Skeletal muscle satellite cell (primary cell): ENCODE results near the gene IL17B.

Experiments used
- H3K27me3 ChIP-seq: 2 replicates; pipeline ENCODE4 v1.7.0; 2013; ENCODE audit warnings: low read length; ENCODE audit not compliant: control insufficient read depth, insufficient read depth
- H3K36me3 ChIP-seq: 2 replicates; pipeline ENCODE4 v1.7.0; 2013; ENCODE audit warnings: mild to moderate bottlenecking, control low read depth, low read length; ENCODE audit not compliant: insufficient read depth
- H3K4me1 ChIP-seq: 2 replicates; pipeline ENCODE4 v1.7.0; 2013; ENCODE audit warnings: low read length; ENCODE audit not compliant: control insufficient read depth, insufficient read depth
- H3K4me2 ChIP-seq: 2 replicates; pipeline ENCODE4 v1.7.0; 2013; ENCODE audit warnings: mild to moderate bottlenecking, low read length
- H3K4me3 ChIP-seq: 2 replicates; pipeline ENCODE4 v1.7.0; 2013; ENCODE audit warnings: low read length
- H3K9ac ChIP-seq: 2 replicates; pipeline ENCODE4 v1.7.0; 2013; ENCODE audit warnings: mild to moderate bottlenecking, low read depth, low read length, moderate library complexity
- H3K9me3 ChIP-seq: replicated peaks from 2 replicates; pipeline ENCODE4 v1.7.0; 2013; ENCODE audit warnings: mild to moderate bottlenecking, control low read depth, low read length

The IL17B gene

DNA sequence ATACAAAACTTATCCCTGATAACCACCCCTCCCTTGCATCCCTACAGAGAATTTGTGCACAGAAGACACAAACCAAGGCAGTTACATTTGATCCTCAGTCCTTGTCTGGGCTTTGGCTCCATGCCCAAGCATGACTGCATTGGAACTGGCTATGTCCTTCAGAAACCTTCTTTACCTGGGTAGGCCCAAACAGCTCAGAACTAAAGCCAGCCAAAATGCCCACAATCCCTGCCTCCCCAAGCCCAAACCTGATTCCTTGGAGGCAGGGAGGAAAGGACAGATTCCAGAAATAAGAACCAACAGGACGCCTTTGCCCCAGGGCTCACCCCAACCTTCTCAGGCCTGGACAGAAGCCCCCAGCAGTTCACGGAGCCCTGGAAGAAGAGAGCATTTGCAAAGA lies 8.2 kb downstream of the IL17B start:
- Histone ChIP-seq H3K9ac (no peak overlapping the region), H3K4me3 (no peak overlapping the region), H3K36me3 (no peaks in the 10 kb centered on the region), H3K27me3 (peaks cover 7% of the 10 kb centered on the region), H3K4me2 (no peak overlapping the region), H3K9me3 (no peaks in the 10 kb centered on the region), H3K4me1 (no peaks in the 10 kb centered on the region)

DNA sequence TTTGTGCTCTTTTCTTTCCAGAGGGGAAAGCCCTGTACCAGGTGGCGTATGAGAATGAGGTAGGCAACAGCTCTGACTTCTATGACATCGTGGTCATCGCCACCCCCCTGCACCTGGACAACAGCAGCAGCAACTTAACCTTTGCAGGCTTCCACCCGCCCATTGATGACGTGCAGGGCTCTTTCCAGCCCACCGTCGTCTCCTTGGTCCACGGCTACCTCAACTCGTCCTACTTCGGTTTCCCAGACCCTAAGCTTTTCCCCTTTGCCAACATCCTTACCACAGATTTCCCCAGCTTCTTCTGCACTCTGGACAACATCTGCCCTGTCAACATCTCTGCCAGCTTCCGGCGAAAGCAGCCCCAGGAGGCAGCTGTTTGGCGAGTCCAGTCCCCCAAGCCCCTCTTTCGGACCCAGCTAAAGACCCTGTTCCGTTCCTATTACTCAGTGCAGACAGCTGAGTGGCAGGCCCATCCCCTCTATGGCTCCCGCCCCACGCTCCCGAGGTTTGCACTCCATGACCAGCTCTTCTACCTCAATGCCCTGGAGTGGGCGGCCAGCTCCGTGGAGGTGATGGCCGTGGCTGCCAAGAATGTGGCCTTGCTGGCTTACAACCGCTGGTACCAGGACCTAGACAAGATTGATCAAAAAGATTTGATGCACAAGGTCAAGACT lies 11.0 kb downstream of the IL17B start:
- Histone ChIP-seq H3K36me3 (no peaks in the 10 kb centered on the region), H3K9ac (no peak overlapping the region), H3K4me3 (no peak overlapping the region), H3K9me3 (no peaks in the 10 kb centered on the region), H3K27me3 (peaks cover 7% of the 10 kb centered on the region), H3K4me2 (peak overlapping the region; percentile 27), H3K4me1 (no peaks in the 10 kb centered on the region)

DNA sequence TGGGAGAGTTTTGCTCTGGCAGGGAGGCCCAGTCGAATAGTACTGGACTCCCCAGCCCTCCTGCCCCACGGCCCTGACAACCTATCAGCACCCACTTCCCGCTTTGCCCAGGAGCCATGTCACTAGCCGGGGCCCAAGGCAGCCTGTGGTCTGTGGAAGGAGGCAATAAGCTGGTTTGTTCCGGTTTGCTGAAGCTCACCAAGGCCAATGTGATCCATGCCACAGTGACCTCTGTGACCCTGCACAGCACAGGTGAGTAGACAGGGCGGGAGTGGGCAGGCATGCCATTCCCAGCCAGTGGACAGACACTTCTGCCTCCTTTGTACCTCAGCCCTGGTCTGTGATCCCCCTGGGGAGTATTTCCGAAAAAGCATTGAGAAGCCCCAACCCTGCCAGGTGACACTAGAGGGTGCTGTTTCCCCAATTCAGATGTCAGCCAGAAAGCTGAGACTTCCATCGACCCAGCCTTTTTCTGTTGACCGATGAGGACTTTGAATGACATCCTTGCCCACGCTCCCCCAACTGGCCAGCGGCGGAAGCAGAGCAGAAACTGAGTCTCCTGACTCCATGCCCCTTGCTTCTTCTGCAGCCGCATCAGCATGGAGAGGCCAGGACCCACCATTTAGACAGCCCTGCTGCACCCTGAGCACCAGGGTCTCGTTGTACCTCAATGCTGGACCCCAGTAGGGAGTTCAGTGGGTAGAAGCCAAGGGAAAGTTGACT lies 11.7 kb downstream of the IL17B start:
- peak overlapping the region; percentile 27 for H3K4me2 ChIP-seq

DNA sequence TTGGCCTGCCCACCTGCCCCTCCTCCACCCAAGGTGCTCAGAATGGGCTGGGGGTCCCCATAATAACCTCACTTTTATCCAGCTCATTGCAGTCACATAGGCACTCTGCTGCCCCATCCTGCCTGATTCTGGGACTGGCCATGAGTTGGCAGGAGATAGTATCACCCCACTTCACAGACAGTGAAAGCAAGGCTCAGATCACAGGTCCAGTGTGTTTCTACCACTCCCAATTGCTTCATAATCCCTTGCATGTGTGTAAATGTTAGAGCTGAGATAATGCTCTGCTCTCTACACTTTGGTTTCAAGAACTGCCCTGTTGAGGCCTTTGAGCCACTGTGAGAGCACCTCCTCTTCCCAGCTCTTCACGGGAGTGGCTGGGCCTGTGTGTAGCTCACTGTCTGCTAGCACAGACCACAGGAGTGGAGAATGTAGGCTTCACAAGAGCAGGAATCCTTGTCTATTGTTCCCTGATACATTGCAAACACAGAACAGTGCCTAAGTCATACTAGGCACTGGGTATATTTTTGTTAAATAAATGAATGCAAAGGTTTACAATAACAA lies 12.8 kb downstream of the IL17B start:
- no peak overlapping the region for H3K9ac ChIP-seq
- H3K9me3 ChIP-seq = no peaks in the 10 kb centered on the region
- no peak overlapping the region for H3K4me2 ChIP-seq
- no peaks in the 10 kb centered on the region for H3K36me3 ChIP-seq
- no peaks in the 10 kb centered on the region for H3K27me3 ChIP-seq
- no peaks in the 10 kb centered on the region for H3K4me1 ChIP-seq
- no peak overlapping the region for H3K4me3 ChIP-seq

More for the DNA sequence above, 11.7 kb downstream of the IL17B start:
- Histone ChIP-seq H3K4me1 (no peaks in the 10 kb centered on the region), H3K4me3 (no peak overlapping the region), H3K36me3 (no peaks in the 10 kb centered on the region), H3K9ac (no peak overlapping the region), H3K27me3 (peaks cover 7% of the 10 kb centered on the region), H3K9me3 (no peaks in the 10 kb centered on the region)

DNA sequence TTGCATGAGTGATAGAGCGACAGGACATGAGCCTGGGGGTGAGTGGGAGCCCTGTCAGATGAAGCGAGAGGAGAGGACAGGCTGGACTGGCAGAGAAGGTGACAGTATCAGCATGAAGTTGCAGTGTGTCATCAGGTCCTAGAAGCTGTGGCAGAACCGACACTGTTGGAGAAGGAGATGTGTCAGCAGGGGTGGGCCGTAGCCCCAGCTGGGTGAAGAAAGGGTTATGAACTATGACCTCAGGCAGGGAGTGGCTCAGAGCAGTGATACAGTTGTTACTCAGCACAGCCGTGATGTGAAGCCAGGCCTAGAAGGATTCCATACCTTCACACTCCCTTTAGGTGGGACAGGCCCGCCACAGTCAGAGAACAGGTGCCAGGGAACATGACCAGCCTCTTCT lies 13.7 kb downstream of the IL17B start:
- Histone ChIP-seq H3K4me1 (no peaks in the 10 kb centered on the region), H3K4me2 (no peak overlapping the region), H3K27me3 (no peaks in the 10 kb centered on the region), H3K9ac (no peak overlapping the region), H3K9me3 (no peaks in the 10 kb centered on the region), H3K36me3 (no peaks in the 10 kb centered on the region), H3K4me3 (no peak overlapping the region)

DNA sequence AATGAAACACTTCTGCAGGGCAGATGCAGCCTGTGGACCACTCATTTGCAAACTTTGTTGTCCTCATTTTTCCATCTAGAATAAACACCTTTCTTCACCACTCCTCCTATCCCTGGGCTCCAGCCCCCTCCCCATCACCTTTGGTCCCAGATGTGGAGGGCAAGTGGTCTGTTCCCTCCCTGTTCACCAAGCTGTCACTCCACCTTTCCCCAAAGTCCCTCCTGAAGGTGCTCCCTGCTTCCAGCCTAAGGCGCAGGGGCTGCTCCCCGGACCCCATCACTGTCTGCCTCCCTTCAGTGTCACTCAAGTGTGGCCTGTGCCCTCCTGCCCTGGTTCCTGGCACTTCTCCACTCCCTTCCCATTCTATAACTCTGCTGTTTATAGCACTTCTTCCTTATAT lies 14.4 kb downstream of the IL17B start:
- no peaks in the 10 kb centered on the region for H3K27me3 ChIP-seq
- no peaks in the 10 kb centered on the region for H3K9me3 ChIP-seq
- H3K9ac ChIP-seq = no peak overlapping the region
- no peaks in the 10 kb centered on the region for H3K36me3 ChIP-seq
- H3K4me1 ChIP-seq = no peaks in the 10 kb centered on the region
- H3K4me2 ChIP-seq = no peak overlapping the region
- no peak overlapping the region for H3K4me3 ChIP-seq

DNA sequence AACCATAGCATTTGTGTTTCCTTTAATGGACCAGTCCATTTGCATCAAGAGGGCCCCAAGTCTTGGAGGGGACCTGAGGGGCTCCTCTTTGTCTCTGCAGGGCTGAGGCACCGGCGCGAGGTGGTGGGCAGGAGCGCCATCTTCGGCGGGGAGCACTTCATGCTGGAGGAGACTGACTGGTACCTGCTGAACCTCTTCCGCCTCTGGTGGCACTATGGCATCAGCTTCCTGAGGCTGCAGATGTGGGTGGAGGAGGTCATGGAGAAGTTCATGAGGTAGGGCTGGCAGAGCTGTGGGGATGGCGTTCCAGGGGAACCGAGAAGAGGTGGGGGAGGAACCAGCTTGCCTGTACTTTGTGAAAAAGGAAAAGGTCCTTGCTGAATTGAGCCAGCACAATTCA lies 15.2 kb downstream of the IL17B start:
- no peaks in the 10 kb centered on the region for H3K4me1 ChIP-seq
- no peaks in the 10 kb centered on the region for H3K36me3 ChIP-seq
- H3K4me2 ChIP-seq = no peak overlapping the region
- H3K9ac ChIP-seq = no peak overlapping the region
- H3K9me3 ChIP-seq = no peaks in the 10 kb centered on the region
- H3K4me3 ChIP-seq = no peak overlapping the region
- H3K27me3 ChIP-seq = no peaks in the 10 kb centered on the region

DNA sequence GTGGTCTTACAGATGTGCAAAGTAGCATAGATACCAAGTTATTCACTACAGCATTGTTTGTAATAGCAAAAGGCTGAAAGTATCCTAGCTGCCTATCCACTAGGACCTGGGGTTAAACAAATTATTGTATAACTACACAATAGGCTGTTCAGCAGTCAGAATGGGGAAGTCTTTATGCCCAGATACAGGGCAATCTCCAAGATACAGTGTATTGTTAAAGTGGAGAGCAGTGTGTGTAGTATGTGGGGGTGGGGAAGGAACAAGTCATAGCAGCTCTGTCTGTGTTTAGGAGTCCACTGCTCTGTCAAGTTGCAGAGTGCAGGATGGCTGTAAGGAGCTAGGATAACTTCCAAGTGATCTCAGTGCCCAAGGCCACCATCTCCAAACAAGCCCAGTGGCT lies 15.7 kb downstream of the IL17B start:
- peaks cover 4% of the 10 kb centered on the region for H3K4me1 ChIP-seq
- no peak overlapping the region for H3K4me2 ChIP-seq
- no peaks in the 10 kb centered on the region for H3K9me3 ChIP-seq
- no peaks in the 10 kb centered on the region for H3K27me3 ChIP-seq
- H3K4me3 ChIP-seq = no peak overlapping the region
- no peaks in the 10 kb centered on the region for H3K36me3 ChIP-seq
- no peak overlapping the region for H3K9ac ChIP-seq

DNA sequence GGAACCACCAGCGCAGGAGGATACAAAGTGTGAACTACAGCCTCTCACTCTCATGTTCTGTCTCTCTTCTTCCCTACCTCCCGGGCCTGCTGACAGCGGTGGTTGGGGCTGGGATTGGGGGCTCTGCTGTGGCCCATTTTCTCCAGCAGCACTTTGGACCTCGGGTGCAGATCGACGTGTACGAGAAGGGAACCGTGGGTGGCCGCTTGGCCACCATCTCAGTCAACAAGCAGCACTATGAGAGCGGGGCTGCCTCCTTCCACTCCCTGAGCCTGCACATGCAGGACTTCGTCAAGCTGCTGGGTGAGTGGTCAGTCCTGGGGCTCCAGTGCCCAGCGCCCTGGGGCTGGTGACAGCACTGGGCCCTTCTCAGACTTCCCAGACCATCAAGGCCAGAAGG lies 16.6 kb downstream of the IL17B start:
- no peak overlapping the region for H3K9ac ChIP-seq
- H3K4me3 ChIP-seq = no peak overlapping the region
- H3K4me1 ChIP-seq = peaks cover 7% of the 10 kb centered on the region
- H3K9me3 ChIP-seq = no peaks in the 10 kb centered on the region
- H3K27me3 ChIP-seq = no peaks in the 10 kb centered on the region
- H3K4me2 ChIP-seq = no peak overlapping the region
- H3K36me3 ChIP-seq = no peaks in the 10 kb centered on the region

DNA sequence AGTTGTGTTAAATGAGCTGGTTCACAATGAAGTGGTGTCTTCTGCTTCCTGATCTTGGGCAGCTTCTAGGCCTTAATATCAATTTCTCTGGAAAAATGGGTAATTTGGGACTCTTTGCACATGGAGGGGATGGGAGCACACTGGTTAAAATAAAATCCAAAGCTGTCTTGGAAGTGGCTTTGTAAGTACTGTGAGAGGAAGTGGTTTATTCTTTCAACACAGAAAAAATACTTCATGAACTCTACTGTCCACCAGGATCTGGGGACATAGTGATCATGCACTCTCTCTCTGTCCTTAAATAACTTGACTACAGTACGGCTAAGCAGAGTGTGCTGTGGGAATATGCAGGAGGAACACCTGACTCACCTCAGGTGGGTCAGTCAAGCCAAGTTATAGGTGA lies 18.8 kb downstream of the IL17B start:
- H3K4me2 ChIP-seq = no peak overlapping the region

DNA sequence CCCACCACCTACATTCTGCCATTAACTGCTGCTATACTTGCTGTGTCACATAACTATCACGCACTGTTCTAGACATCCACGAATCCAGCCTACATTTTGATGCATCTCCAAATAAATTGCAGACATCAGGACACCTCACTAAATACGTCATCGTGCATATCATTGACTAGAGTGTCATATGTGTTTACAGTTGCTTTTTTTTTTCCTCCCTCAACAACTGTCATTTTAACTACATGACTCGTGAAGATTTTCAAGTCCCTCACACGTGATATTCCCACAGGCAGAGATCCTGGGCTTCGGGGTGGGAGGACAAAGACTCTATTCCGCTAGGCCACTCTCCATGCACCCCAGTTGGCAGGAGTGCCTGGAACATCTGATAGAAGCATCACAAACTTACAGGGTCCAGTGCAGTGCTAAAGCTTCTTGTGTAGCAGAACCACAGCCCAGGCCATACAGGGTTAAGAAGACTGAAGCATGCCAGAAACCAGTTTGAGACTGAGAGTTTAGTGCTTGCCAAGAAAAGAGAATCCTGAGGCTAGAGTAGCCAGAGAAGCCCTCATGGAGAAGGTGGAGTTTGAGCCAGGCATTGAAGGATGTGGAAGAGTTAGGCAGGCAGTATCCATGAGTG lies 20.1 kb downstream of the IL17B start:
- no peaks in the 10 kb centered on the region for H3K27me3 ChIP-seq
- peaks cover 10% of the 10 kb centered on the region for H3K36me3 ChIP-seq
- H3K4me1 ChIP-seq = peaks cover 10% of the 10 kb centered on the region
- no peak overlapping the region for H3K4me3 ChIP-seq
- H3K4me2 ChIP-seq = peak overlapping the region; percentile 95
- H3K9me3 ChIP-seq = no peaks in the 10 kb centered on the region
- no peak overlapping the region for H3K9ac ChIP-seq

More for the DNA sequence above, 18.8 kb downstream of the IL17B start:
- H3K9ac ChIP-seq = no peak overlapping the region
- H3K4me1 ChIP-seq = peaks cover 10% of the 10 kb centered on the region
- no peak overlapping the region for H3K4me3 ChIP-seq
- H3K36me3 ChIP-seq = peaks cover 4% of the 10 kb centered on the region
- H3K9me3 ChIP-seq = no peaks in the 10 kb centered on the region
- H3K27me3 ChIP-seq = no peaks in the 10 kb centered on the region
